Measurements from ENCODE around the gene MYL4. TPM values are rescaled to one million over a fixed set of nuclear protein-coding genes. Genes with fewer than 3 reads are reported as not detected.

MYL4 gene
- total and polyA plus RNA-seq, 2 of the 8 experiments (the other 6 are each of a cell fraction or from before 2014, with no cell fraction given): 0.12 TPM; not detected in 1

- Histone ChIP-seq H3K14ac (ENCODE audit: insufficient read length) (no peak overlapping the region), H2AFZ (ENCODE audit: low read length) (no peak overlapping the region), H3K56ac (replicated peaks; ENCODE audit: insufficient read length, low read depth, low read length) (no peak overlapping the region), H2BK12ac (ENCODE audit: low read depth, low read length) (no peak overlapping the region), H4K91ac (replicated peaks; ENCODE audit: insufficient read length, low read length) (no peak overlapping the region), H3K36me3 (ENCODE audit: control insufficient read depth in 2 of 4, insufficient read depth in 4 of 4, low read length in 3 of 4) (peaks cover 0 to 16% (median 4%) of the 10 kb centered on the region in 4 experiments; a peak in 6 of 8 replicates), H4K5ac (ENCODE audit: insufficient read length, low read depth, low read length) (no peak overlapping the region), H3K79me1 (ENCODE audit: low read depth, low read length) (no peaks in the 10 kb centered on the region), H3K9me3 (ENCODE audit: insufficient read depth in 2 of 2, low read depth in 1 of 2, low read length in 1 of 2) (no peaks in the 10 kb centered on the region), H2BK5ac (ENCODE audit: low read depth, low read length) (no peak overlapping the region), H3K27me3 (replicated peaks in 1 of 4; ENCODE audit: control insufficient read depth in 3 of 4, extremely low read depth in 1 of 4, insufficient read depth in 3 of 4, low read length in 3 of 4) (no peaks in the 10 kb centered on the region), H3K27ac (ENCODE audit: low read depth, low read length) (no peak overlapping the region), H3K4ac (replicated peaks; ENCODE audit: insufficient read length, low read depth, low read length) (no peak overlapping the region), H3K4me1 (replicated peaks in 1 of 4; ENCODE audit: control insufficient read depth in 3 of 4, insufficient read depth in 4 of 4, low read length in 3 of 4) (peaks cover 0 to 2% (median 0%) of the 10 kb centered on the region in 4 experiments; a peak in 2 of 7 replicates), H3K23ac (ENCODE audit: insufficient read length) (no peak overlapping the region), H2AK5ac (ENCODE audit: low read depth, low read length) (no peak overlapping the region), H2BK120ac (replicated peaks; ENCODE audit: low read depth, low read length) (no peak overlapping the region), H3K18ac (ENCODE audit: extremely low read depth, low read length) (no peak overlapping the region), H3K9ac (replicated peaks in 1 of 4; ENCODE audit: extremely low read depth in 1 of 4, low read depth in 3 of 4, low read length in 3 of 4) (no peak overlapping the region), H4K8ac (ENCODE audit: extremely low read depth, insufficient read depth, low read length) (no peak overlapping the region), H3K4me3 (ENCODE audit: extremely low read depth in 1 of 4, insufficient read depth in 2 of 4, low read depth in 3 of 4, low read length in 4 of 4) (no peak overlapping the region), H3K23me2 (ENCODE audit: low read depth, low read length) (no peaks in the 10 kb centered on the region), H2BK20ac (ENCODE audit: low read length) (no peak overlapping the region), H4K20me1 (replicated peaks in 1 of 2; ENCODE audit: control insufficient read depth in 1 of 2, insufficient read depth in 2 of 2, low read length in 2 of 2) (peaks cover 0 to 4% of the 10 kb centered on the region in 2 experiments), H3K79me2 (ENCODE audit: control insufficient read depth in 1 of 2, insufficient read depth in 2 of 2, low read length in 2 of 2) (peaks cover 0 to 13% of the 10 kb centered on the region in 2 experiments; a peak in 2 of 4 replicates), H2BK15ac (ENCODE audit: low read length) (no peak overlapping the region), H3K4me2 (ENCODE audit: insufficient read depth in 1 of 2, low read depth in 2 of 2, low read length in 2 of 2) (no peak overlapping the region)
- CTCF ChIA-PET (ENCODE audit: partially characterized antibody): no interaction called here
- 95% methylated on average over 4 of the region's 4 CpGs; no CpG with 5 or more reads in 1 of the 2 experiments for WGBS, 2 experiments (ENCODE audit: extremely low coverage in 1 of 2, insufficient coverage in 1 of 2, insufficient read length in 1 of 2, insufficient replicate concordance in 2 of 2, low coverage in 1 of 2, low lambda C conversion rate in 2 of 2, missing lambda C conversion rate in 1 of 2)
- POLR2A ChIA-PET (ENCODE audit: partially characterized antibody): no interaction called here
- FAIRE-seq (no peak), DNase-seq (ENCODE audit: low read depth in 1 of 2, low spot score in 2 of 2) (no peak)
- TF ChIP-seq NRF1 (IDR thresholded peaks at IDR 0.05; ENCODE audit: low read depth, low read length): no peak
- TF ChIP-seq KDM4A (IDR thresholded peaks at IDR 0.05; ENCODE audit: low read depth, low read length, severe bottlenecking): no peak
- TF ChIP-seq CHD2 (IDR thresholded peaks at IDR 0.05; ENCODE audit: low read length): no peak
- peak; percentile 54; the same call in 1 of the 2 replicates for TF ChIP-seq KDM1A (IDR thresholded peaks at IDR 0.05; ENCODE audit: borderline replicate concordance, low read length)
Observed at GRCh38 chr17:47170710-47171109, 38.4 kb upstream of the MYL4 start.
